Smooth muscle cell of the brain vasculature (primary cell): ENCODE results near the gene ARID1B.

Experiments
- DNase-seq: peaks from one replicate; pipeline ENCODE4 v3.0.0-alpha.2; 2012; ENCODE audit warnings: low read depth, low spot score

The ARID1B gene

DNA sequence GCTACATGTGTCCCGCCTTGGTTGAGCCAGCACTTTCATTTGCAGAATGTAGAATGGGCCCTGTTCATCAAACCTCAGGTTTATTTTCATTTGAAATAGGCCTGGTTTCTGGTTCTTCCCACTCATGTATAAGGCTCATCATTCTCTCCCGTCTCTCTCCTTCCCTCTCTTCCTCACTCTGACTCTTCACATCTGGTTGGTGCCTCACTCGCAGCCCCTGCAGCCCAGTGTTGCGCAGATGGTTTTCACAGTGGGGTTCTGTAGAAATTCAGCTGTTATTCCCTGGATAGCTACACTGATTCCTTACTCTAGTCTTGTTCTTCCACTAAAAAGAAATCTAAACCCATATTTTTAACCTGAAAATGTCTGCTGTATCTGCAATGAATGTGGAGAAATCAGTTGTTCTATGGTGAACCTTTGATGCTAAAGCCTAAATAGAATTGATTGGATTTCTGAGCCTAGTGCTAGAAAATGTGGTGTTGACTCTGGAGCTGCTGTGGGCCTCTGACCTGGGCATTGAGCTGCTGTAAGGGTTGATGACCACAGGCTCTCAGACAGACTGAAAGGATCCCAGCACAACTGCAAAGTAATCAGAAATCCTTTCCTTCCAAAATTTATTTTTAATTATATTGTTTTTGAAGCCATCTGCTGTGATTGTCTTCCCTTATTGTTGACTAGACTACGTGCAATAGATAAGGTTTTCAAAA, 395.8 kb downstream of the ARID1B start:
- no peak for DNase-seq

DNA sequence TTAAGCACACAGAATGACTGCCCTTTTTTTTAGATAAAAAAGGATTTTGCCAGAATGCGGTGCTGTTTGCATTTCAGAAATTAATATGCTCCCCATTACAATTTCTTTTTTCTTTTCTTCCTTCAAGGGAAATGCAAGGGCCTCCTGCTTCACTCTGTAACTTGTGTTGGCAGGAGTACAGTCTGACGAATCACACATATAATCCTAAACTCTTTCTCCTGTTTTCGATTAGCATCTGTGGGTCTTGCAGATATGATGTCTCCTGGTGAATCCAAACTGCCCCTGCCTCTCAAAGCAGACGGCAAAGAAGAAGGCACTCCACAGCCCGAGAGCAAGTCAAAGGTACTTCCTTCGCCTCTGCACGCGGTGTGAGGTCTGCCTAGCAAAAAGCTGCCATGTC, 396.6 kb downstream of the ARID1B start:
- DNase-seq = no peak

DNA sequence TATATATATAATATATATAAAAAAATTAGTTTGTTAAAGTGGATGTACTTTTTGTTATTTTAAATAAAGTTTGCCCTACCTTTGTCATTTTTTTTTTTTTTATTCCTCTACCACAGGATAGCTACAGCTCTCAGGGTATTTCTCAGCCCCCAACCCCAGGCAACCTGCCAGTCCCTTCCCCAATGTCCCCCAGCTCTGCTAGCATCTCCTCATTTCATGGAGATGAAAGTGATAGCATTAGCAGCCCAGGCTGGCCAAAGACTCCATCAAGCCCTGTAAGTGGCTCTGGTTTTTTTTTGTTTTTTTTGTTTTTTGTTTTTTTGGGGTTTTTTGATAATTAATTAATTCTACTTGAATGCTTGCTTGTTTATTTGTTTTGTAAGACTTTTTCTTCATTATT, 397.6 kb downstream of the ARID1B start:
- DNase-seq = no peak

DNA sequence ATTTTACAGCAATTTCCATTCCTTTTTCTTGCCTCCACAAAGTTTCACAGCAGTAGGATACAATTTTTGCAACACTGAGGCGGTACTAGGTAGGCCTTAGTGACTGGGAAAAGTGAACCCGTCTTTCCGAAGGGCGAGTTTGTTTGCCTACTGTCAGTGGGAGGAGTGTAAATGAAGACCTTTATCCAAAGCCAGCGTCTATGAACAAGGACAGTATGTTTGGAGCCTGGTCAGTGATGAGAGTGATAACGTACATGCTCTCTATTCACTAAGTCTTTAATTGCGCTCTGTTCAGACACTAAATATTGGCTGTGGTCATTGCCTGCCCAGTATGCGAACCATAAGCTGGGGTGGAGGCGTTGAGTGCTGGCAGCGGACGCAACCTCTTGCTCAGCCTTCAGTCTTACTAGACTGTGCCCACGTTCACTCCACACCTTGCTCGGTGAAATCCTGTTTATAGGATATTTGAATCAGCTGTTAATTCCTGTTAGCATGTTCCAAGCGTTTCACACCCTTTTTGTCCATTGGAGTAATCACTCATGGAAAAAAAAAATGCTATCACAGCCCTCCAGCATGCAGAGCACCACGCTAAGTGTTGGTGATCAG, 400.7 kb downstream of the ARID1B start:
- no peak for DNase-seq

DNA sequence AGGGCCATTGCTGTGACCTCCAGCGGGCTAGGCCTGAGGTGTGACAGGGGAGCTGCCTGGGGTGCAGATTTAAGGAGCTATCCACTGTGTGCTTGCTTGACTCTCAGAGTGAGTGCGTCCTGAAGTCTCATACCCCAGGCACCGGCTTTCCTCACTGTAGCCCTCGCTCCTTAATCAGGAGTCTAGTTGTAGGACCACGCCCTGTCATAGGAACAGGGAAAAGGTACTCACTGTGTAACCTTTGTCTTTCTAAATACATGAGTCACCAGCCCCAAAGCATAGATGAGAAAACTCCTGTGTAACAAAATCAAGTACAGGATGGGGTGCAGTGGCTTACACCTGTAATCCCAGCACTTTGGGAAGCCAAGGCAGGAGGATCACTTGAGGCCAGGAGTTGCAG, 404.5 kb downstream of the ARID1B start:
- DNase-seq = no peak

DNA sequence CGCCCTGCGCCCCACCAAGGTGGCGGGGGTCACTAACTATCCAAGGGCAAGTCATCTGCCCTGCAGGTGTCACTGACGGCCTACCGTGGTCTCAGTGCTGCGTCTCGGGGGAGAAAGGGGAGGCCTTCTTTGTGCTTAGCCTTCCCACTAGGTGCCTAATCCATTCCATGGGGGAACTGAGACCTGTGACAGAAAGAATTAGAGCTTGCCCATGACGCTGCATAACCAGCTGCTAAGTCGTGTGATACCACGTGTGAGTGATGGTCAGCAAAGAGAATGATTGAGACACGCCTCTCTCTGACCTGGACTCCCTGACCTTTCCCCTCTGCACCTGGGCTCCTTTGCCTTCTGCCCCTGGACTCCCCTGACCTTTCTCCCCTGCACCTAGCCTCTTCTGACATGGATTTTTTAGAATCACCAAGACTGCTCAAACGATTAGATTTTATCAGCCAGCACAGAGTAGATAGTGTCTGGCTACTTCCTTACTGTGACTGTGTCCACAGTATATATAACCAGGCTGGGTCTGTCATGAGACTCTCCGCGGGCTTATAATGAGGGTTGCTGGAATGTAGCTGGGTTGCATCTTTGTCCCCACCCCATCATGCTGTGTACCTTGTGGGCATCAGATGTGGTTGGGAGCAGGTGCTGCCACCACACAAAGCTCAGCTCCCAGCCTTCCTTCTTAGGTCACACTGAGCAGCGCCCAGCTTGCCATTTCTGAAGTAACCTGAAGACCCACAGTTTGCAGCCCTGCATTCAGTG, 405.5 kb downstream of the ARID1B start:
- no peak for DNase-seq

DNA sequence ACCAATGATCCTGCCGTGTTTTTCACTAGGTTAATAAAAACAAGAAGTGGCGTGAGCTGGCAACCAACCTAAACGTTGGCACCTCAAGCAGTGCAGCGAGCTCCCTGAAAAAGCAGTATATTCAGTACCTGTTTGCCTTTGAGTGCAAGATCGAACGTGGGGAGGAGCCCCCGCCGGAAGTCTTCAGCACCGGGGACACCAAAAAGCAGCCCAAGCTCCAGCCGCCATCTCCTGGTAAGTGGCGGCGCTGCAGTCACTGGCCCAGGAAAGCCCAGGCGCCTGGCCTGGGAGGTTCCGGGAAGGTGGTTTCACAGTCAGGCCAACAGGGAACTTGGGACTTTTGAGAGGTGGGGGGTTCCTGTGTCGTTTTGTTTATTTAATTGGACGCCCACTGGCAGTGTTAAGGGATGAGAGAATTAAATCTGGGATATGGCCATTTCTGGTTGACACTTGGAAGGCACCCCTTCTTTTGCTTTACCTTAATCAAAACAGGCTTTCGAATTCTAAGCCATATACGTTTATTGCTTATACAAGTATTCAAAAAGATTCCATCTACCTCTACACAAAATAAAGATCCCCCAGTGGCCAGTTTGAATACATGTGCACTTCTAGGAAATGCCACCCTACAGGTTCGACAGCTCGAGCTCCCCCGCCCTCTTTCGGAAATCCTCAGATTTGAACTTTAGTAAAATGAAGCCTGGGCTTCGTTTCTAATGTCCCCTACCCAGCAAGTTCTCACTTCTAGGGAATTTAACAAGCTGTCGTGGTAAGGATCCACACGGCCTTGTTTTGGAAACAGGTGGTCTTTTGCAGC, 407.2 kb downstream of the ARID1B start:
- DNase-seq = peak; percentile 31

DNA sequence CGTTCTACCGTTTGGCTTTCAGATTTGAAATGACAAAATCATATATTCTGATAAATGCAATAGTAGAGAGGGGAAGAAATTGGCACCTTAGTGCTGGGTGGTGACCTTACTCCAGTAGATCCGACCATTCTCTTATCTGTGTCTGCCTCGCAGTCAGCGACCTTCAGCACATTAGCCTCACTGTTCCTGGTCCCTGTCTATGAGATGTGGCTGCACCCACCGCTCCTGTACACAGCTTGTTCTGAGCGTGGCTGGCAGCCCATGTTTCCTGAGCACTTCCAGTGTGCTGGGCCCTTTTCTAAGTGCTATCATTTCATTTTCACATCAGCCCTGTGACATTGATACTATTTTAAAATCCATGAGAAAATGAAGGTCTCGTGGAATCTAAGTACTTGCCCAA, 408.0 kb downstream of the ARID1B start:
- no peak for DNase-seq

DNA sequence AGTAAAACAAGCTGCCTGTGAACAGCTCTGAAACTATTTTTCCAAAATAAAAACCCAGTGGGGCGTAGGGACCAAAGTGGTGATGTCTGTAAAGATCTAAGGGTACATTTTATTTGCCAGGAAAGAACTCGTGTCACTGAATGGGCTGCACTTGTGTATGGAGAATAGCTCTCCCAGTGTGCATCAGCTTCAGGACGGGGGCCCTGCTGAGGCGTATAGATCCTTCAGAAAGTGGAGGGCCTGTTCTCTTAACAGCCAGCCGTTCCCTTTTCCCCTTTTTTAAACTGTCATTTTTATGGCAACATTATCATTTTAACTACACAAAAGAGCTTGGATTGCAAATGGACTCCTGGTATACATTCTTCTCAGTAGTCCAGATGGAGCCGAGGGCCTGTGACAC, 408.8 kb downstream of the ARID1B start:
- DNase-seq = no peak

DNA sequence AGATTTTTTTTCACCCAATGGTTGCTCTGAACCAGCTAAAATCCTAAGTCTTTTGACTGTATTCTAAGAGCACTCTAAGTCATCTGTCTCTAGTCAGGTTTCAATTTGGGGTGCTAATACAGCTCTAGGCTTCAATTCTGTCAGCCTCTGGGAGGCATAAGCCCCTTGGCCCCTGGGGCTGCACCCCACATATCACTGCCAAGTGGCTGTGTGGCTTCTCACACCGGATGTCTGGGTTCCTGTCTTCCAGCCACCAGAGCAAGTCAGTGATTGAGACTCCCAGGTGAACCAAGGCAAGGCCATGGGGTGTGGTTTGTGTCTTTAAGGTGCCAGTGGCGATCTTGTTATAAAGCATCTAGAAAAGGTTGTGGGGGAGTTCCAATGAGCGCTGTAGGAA, 409.6 kb downstream of the ARID1B start:
- DNase-seq = no peak

DNA sequence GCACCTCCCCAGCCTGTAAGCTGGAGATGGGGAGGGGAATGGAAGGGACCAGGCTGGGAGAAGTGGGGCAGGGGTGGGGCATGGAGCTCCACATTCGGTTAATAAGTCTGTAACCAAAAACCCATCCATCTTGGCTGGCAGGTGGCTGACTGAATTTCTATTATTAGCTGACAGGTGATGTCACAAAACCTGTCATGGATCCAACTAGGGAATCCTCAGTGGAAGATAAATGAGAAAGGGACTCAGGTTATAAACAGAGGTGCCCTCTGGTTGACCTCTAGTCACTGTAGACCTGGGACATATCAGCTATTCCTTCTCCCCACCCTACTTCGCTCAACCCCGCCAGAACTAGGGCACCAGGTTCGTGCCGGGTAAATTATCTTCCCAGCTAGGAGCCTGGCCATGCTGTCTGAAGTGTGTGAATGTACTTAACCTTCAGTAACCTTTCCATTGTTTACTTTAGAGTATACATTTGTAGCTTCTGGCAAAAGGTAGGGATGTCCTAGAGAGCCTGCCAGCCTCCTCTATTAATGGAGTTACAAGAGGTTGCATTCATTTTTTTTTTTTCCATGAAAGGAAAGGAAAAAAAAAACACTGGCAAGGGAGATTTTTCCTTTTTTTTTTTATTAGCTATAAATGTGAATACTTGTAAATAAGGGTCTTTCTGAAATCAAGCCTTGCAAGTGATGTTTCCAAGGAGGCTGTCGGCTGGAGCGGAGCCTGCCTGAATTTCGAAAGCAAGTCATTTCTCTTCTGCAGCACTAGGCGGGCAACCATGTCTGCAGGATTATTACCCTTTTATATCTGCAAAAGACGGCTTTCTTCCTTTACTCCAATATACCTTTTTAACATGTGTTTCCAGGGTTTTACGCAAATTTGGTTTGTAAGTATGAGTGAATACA, 410.3 kb downstream of the ARID1B start:
- no peak for DNase-seq

DNA sequence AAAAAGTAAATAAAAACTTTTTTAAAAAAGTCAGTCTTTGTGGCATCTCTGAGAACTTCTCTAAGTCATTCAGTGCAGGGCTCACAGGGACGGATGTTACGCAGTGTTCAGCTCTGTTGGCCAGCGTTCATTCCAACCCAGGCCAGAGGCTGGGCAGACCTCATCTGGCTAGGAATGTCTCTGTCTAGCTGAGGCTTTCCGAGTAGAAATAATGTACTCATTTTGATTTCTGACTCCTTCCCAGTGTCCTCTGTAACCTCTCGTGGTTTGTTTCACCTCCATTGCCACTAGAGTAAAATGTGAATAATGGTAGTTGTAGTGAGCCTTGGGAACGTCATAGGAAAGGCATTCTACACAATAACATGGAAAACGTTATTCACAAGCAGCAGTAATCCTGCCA, 411.0 kb downstream of the ARID1B start:
- no peak for DNase-seq

DNA sequence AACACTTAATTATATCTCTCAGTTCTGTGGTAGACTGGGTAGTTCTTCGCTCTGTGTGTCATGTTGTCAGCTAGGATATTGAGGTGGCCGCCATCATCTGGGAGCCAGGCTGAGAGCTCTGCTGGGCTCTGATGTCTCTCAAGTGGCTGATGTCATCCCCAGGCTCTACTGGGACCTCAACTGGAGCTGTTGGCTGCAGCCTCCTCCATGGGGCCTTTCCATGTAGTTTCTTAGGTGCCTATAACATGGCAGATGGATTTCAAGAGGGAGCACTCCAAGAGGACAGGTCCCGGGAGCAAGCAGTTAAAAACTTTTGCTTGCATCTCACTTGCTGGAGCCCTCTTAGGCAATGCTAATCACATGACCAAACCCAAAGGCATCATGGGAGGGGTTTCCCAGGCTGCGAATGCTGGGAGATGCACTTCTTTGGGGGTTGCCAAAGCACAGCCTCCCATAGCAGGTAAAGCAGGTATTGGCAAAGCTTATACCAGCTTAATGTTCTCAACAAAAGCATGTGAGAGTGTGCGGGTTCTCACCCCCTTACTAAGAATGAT, 416.3 kb downstream of the ARID1B start:
- no peak for DNase-seq

DNA sequence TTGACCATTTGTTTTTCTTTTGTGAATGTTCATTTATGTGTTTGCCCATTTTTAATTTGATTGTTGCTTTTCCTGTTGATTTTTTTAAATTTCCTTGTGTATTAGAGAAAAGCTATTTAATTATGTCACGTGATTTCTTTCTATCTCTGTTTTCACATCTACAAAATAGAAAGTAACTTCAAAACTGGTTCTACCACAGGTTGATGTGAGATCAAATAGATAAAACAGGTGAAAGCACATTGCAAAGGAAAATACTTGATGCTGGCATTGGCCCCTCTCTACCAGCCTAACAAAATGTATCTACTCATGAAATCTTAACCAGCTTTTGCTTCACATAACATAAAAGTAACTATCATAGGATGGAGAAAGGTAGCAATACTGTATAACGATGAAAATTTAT, 416.9 kb downstream of the ARID1B start:
- DNase-seq = no peak

DNA sequence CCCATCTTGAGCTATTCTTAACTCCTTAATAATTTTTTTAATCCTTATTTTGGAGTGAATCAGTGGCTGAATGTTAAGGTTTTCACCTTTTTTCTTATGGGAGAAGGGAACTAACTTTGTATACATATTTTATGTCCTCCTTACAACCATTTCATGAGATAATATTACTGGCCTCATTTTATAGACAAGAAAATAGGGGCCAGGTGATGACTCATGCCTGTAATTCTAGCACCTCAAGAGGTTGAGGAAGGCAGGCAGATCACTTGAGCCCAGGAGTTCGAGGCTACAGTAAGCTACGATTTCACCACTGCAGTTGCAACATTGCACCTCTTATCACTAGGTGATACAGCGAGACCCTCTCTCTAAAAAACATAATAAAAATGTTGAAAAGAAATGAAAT, 417.5 kb downstream of the ARID1B start:
- DNase-seq = no peak

DNA sequence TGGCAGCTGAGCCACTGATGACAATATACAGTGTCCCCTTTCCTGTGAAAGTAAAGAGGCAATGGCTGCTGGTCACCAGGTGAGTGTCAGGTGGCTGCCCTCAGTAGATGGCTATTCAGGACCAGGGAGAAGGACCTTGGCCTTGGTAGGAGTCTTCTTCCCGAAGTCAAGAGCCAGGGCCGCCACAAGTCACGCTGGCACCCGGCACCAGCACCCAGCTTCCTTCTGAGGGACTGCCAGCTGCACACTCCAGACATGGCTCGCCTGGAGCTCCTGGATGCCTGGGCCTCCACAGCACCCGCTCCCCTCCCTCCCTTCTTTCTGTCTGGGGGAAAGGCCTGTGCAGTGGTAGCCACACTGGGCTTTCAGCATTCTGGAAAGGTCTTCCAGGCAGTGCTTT, 419.2 kb downstream of the ARID1B start:
- no peak for DNase-seq

DNA sequence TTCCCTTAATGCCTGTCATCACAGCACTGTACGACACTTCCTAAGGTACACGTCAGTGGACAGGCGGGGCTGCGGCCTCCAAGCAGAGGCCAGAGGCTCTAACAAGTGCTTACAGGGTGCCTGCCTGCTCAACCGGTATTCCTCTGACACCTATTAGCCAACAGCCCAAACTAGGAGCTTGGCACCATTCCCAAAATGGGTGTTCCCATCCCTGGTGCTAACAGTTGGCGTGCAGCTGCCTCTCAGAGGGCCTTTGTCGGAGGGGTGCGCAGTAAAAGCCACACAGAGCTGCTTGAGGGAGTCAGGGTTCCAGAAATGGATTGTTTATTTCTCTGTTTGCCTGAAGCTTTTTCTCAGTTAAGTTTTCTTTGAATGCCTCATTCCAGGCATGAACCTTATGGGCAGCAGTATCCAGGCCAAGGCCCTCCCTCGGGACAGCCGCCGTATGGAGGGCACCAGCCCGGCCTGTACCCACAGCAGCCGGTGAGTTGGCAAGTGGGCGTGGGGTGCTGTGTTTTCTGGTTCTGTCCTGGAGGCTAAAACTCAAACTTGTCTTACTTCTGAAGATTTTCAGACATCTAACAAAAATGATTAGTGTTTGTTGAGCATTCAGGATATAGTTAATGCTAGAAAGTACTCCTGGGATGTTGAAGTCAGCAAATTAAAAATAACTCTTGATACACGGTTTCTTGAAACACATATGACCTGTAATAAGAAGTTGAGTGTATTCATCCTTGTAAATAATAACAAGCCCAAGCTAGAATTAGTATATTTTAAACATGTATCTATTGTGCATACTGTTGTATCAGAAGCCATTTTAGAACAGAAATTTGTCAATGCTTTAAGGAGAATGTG, 421.5 kb downstream of the ARID1B start:
- no peak for DNase-seq

DNA sequence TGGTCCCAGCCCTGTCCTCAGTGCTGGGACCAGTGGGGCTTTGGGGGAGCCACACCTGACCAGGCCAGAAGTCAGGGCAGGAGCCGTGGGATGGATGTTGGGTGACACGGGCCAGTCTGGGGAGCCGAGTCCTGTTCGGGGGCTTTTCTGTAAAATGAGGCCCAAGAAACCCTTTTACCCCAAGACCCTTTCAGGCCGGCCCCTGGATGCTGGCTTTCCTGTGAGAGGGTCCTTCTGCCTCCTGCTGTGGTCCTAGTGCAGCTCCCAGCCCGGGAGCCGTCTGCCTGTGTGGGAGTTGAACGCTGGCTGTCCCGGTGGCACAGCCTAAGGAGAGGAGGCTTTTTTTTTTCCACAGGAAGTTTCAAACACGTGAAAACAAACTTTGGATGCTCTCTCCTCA, 422.9 kb downstream of the ARID1B start:
- DNase-seq = no peak

DNA sequence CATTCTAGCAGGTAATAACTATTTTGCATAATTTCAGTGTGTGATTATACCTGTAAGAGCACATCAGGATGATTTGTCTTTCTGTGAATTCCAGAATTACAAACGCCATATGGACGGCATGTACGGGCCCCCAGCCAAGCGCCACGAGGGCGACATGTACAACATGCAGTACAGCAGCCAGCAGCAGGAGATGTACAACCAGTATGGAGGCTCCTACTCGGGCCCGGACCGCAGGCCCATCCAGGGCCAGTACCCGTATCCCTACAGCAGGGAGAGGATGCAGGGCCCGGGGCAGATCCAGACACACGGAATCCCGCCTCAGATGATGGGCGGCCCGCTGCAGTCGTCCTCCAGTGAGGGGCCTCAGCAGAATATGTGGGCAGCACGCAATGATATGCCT, 423.4 kb downstream of the ARID1B start:
- DNase-seq = no peak

DNA sequence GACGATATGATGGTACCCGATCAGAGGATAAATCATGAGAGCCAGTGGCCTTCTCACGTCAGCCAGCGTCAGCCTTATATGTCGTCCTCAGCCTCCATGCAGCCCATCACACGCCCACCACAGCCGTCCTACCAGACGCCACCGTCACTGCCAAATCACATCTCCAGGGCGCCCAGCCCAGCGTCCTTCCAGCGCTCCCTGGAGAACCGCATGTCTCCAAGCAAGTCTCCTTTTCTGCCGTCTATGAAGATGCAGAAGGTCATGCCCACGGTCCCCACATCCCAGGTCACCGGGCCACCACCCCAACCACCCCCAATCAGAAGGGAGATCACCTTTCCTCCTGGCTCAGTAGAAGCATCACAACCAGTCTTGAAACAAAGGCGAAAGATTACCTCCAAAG, 423.9 kb downstream of the ARID1B start:
- no peak for DNase-seq
